Measurements from ENCODE around the gene KIFAP3.

- TF ChIP-seq CTCF (conservative IDR thresholded peaks at IDR 0.05), result no peak
- TF ChIP-seq ZFX (IDR thresholded peaks at IDR 0.05), result no peak
These were observed 165.0 kb downstream of the KIFAP3 start for GRCh38 chr1:169909499-169909898.

All from C4-2B (cell line).